ENCODE data around the gene PARP1. TPM values are rescaled to one million over a fixed set of nuclear protein-coding genes. Genes with fewer than 3 reads are reported as not detected.
A peak's percentile ranks its signal among the peaks of the same experiment; 100 is the strongest.

The PARP1 gene
- 145 TPM for polyA plus RNA-seq (2012; ENCODE audit: low read depth, missing spikeins)

DNA sequence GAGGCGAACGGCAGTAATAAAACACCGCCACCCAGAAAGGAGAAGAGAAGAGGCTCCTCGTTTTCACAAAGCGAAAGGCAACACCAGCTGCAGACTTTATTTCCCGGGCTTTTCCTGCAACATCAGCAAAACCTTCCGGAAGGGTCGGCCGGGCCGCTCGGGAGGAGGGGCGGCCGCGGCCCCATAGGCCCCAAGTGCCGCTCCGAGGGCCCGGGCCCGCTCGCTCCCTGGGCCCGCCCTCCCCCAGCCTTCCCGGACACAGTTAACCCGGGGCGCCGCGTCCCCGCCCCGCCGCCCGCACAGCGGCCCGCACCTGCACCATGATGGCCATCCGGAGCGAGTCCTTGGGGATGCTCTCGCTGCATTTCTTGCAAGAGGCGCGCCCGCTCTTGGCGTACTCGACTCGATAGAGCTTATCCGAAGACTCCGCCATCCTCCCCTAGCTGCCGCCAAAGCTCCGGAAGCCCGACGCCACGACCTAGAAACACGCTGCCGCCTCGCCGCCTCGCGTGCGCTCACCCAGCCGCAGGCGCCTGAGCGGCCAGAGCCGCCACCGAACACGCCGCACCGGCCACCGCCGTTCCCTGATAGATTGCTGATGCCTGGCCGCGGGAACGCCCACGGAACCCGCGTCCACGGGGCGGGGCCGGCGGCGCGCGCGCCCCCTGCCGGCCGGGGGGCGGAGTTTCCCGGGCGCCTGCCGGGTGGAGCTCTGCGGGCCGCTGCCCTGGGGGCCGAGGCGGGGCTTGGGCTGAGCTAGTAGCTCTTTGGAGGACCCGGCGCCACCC, at the start of gene PARP1:
PARP1 (minus strand) TSS at position 597 of the 788 bp plus-strand sequence; CDS start at position 433, 164 bp downstream.
- peak; percentile 41; the same call in 1 of the 2 replicates for TF ChIP-seq POLR2AphosphoS5 (IDR thresholded peaks at IDR 0.05; ENCODE audit: low read depth, low read length)
- peak; percentile 55; the same call in 1 of the 2 replicates for TF ChIP-seq POLR2A (IDR thresholded peaks at IDR 0.05; ENCODE audit: low read depth, low read length)
- 0 out of 2 replicates have a peak, but pooled peaks have one; percentile 18 for TF ChIP-seq TAF1 (IDR thresholded peaks at IDR 0.05; ENCODE audit: low read depth, low read length)
- TF ChIP-seq POU2F2 (IDR thresholded peaks at IDR 0.05; ENCODE audit: low read depth, low read length), result 0 out of 2 replicates have a peak, but pooled peaks have one; percentile 28
- no peak for TF ChIP-seq SPI1 (IDR thresholded peaks at IDR 0.05; ENCODE audit: low read depth, low read length)
- peak; percentile 72 for TF ChIP-seq PAX5 (IDR thresholded peaks at IDR 0.05; ENCODE audit: insufficient read depth, low read length, severe bottlenecking)
- peak; percentile 79 for FAIRE-seq
- DNase-seq (ENCODE audit: insufficient read length, low spot score), result peak; percentile 86

DNA sequence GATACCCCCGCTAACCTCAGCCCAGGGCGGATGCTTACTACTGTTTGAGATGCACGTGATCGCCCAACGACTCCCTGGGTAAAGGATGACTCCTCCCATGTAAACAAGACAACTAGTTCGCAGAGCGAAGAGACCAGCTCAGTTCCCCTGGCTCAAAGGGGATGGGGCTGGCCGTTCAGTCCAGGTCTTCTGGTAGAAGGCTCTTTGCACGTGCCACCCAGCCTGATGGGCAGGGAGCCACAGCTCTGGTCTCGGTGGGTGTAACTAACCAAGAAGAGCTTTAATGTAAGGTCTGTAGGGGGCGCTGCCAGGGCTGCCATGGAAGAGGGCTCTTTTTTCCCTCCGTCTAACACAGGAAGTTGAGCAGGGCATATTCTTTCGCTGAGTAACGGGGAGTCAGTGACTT, 49.4 kb upstream of the PARP1 start:
- DNase-seq (ENCODE audit: insufficient read length, low spot score) (no peak), FAIRE-seq (no peak)
- TF ChIP-seq PAX5 (IDR thresholded peaks at IDR 0.05; ENCODE audit: insufficient read depth, low read length, severe bottlenecking), result no peak
- TF ChIP-seq POLR2A (IDR thresholded peaks at IDR 0.05; ENCODE audit: low read depth, low read length), result no peak
- TF ChIP-seq SPI1 (IDR thresholded peaks at IDR 0.05; ENCODE audit: low read depth, low read length), result no peak
- TF ChIP-seq POLR2AphosphoS5 (IDR thresholded peaks at IDR 0.05; ENCODE audit: low read depth, low read length), result no peak
- TF ChIP-seq TAF1 (IDR thresholded peaks at IDR 0.05; ENCODE audit: low read depth, low read length), result no peak
- TF ChIP-seq POU2F2 (IDR thresholded peaks at IDR 0.05; ENCODE audit: low read depth, low read length), result no peak

DNA sequence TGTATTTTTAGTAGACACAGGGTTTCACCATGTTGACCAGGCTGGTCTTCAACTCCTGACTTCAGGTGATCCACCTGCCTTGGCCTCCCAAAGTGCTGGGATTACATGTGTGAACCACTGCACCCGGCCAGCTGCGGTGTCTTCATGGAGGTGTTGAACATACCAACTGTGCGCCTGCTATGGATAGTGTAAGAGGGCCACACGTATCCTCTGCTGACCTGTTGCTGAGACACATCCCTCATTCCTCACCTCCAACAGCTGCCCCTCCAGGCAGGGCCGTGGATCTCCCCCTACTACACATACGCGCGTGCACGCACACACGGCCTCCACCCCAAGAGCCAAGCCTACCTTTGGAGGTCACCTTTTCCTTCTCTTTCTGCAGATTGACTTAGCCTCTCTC, 48.0 kb upstream of the PARP1 start:
- no peak for DNase-seq (ENCODE audit: insufficient read length, low spot score)
- no peak for TF ChIP-seq POU2F2 (IDR thresholded peaks at IDR 0.05; ENCODE audit: low read depth, low read length)
- no peak for TF ChIP-seq POLR2AphosphoS5 (IDR thresholded peaks at IDR 0.05; ENCODE audit: low read depth, low read length)
- TF ChIP-seq TAF1 (IDR thresholded peaks at IDR 0.05; ENCODE audit: low read depth, low read length), result no peak
- TF ChIP-seq PAX5 (IDR thresholded peaks at IDR 0.05; ENCODE audit: insufficient read depth, low read length, severe bottlenecking), result no peak
- no peak for TF ChIP-seq SPI1 (IDR thresholded peaks at IDR 0.05; ENCODE audit: low read depth, low read length)
- no peak for TF ChIP-seq POLR2A (IDR thresholded peaks at IDR 0.05; ENCODE audit: low read depth, low read length)
- FAIRE-seq, result no peak

DNA sequence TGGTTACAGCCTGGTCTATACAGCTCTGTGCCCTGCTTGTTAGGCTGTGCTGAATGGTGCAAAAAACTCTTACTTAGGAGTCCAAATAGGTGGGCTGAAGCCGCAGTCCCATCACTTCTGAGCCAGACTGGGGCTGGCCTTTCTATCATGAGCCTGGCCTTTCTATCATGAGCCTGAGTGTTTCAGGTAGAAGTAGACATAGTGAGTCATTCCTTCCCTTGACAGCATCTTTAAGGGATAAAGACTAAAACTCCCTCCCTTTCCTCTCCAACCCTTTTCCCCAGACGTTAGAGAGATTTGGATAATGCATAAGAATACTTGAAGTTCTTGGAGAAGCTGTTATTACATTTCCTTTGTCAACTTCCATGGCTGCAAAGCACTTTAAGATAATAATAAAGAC, 46.5 kb upstream of the PARP1 start:
- TF ChIP-seq TAF1 (IDR thresholded peaks at IDR 0.05; ENCODE audit: low read depth, low read length) (no peak), SPI1 (IDR thresholded peaks at IDR 0.05; ENCODE audit: low read depth, low read length) (no peak), POLR2AphosphoS5 (IDR thresholded peaks at IDR 0.05; ENCODE audit: low read depth, low read length) (no peak), PAX5 (IDR thresholded peaks at IDR 0.05; ENCODE audit: insufficient read depth, low read length, severe bottlenecking) (no peak), POLR2A (IDR thresholded peaks at IDR 0.05; ENCODE audit: low read depth, low read length) (no peak)
- FAIRE-seq (no peak), DNase-seq (ENCODE audit: insufficient read length, low spot score) (no peak)

DNA sequence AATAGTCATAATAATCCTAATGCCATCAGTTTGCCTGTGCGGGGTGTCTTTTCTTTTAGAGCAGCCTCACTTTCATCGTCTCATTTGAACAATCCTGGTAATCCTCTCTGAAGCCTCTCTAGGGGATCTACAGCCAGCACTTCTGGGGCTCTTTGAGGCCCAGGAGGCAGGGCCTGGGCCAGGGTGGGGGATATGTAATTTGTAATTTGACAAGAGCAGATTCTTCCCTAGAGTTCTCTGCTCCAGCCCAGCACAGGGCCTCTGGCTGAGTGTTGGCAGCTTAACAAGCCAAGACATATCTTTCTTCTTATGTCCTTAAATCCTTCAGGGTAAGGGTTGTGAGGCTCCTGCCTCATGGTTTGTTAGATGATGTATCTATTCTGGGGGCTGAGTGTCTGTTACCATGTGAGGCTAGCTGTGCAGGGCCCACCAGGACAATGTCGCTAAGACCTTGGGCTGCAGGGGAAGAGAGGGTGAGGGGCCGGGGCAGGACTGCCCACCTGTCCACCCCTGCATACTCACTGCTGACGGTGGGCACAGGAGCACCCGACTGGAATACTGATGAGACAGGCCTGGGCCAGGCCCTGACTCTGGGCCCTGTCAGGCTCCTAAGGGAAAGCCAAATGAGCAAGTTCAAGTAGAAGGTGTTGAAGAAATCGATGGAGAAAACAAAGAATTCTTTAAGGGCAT, 45.3 kb upstream of the PARP1 start:
- no peak for TF ChIP-seq POLR2AphosphoS5 (IDR thresholded peaks at IDR 0.05; ENCODE audit: low read depth, low read length)
- FAIRE-seq (no peak), DNase-seq (ENCODE audit: insufficient read length, low spot score) (no peak)

DNA sequence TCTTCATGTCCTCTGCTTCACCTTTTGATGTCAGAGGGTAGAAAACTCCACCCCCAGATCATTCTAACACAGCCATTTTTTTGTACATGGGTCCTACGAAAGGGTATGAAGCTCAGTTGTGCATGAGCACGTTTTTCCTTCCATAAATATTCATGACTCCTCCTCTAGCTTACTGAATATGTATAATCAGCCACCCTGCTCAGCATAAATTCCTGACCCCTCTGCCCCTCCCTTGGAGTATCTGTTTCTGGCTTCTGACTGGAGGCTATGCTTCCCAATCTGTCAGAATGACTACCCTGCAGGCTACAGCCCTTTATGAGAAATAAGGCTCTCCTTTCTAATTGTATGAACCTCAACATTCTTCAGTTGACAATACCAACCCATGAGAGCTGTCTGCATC, 42.8 kb upstream of the PARP1 start:
- TF ChIP-seq POU2F2 (IDR thresholded peaks at IDR 0.05; ENCODE audit: low read depth, low read length), result no peak
- no peak for TF ChIP-seq PAX5 (IDR thresholded peaks at IDR 0.05; ENCODE audit: insufficient read depth, low read length, severe bottlenecking)
- no peak for FAIRE-seq
- no peak for DNase-seq (ENCODE audit: insufficient read length, low spot score)

DNA sequence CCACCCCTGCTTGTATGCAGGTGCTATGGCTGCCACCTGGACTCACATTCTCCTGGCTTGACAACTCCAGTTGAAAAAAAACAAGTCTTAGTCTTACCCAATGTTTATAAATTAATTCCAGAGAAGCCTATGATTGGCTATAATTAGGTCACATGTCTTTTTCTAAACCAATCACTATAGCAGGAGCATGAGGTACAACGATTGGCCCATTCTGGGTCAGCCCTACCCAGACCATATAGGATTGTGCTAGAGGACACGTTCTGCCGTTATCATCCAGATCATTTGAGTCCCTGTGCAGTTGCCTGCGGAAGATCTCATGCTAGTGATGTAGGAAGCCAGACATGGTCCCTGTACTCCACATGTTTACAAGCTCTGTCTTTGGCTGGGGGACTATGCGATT, 41.9 kb upstream of the PARP1 start:
- DNase-seq (ENCODE audit: insufficient read length, low spot score) (no peak), FAIRE-seq (no peak)
- TF ChIP-seq POLR2A (IDR thresholded peaks at IDR 0.05; ENCODE audit: low read depth, low read length) (no peak), POLR2AphosphoS5 (IDR thresholded peaks at IDR 0.05; ENCODE audit: low read depth, low read length) (no peak), SPI1 (IDR thresholded peaks at IDR 0.05; ENCODE audit: low read depth, low read length) (no peak), TAF1 (IDR thresholded peaks at IDR 0.05; ENCODE audit: low read depth, low read length) (no peak), PAX5 (IDR thresholded peaks at IDR 0.05; ENCODE audit: insufficient read depth, low read length, severe bottlenecking) (no peak), POU2F2 (IDR thresholded peaks at IDR 0.05; ENCODE audit: low read depth, low read length) (no peak)

DNA sequence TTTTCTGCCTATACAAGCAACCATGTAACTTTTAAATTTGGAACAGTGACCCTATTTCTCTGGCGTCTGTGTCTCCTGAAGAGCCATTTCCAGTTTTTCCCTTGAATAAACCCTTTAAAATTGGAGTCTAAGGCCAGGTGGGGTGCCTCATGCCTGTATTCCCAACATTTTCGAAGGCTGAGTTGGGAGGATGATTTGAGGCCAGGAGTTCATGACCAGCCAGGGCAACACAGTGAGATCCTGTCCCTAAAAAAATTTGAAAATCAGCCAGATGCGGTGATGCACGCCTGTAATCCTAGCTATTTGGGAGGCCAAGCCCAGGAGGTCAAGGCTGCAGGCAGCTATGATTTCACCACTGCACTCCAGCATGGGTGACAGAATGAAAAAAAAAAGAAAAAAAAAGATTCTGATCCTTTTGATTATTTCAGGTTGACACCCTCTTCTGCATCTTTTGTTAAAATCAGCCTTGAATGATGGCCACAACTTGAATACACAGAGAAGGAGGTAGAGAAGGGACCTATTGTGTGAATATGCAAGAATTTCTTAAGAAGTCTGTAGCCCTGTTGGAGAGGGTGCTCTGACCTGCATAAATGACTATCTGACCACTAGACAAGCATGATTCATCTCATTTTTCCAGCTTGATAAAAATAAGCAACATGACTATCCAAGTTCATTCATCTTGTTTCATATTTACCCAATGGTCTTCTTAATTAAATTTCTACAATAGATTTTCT, 40.2 kb upstream of the PARP1 start:
- FAIRE-seq (no peak), DNase-seq (ENCODE audit: insufficient read length, low spot score) (no peak)
- TF ChIP-seq POLR2A (IDR thresholded peaks at IDR 0.05; ENCODE audit: low read depth, low read length) (no peak), POU2F2 (IDR thresholded peaks at IDR 0.05; ENCODE audit: low read depth, low read length) (no peak), PAX5 (IDR thresholded peaks at IDR 0.05; ENCODE audit: insufficient read depth, low read length, severe bottlenecking) (no peak), SPI1 (IDR thresholded peaks at IDR 0.05; ENCODE audit: low read depth, low read length) (no peak), TAF1 (IDR thresholded peaks at IDR 0.05; ENCODE audit: low read depth, low read length) (no peak), POLR2AphosphoS5 (IDR thresholded peaks at IDR 0.05; ENCODE audit: low read depth, low read length) (no peak)

DNA sequence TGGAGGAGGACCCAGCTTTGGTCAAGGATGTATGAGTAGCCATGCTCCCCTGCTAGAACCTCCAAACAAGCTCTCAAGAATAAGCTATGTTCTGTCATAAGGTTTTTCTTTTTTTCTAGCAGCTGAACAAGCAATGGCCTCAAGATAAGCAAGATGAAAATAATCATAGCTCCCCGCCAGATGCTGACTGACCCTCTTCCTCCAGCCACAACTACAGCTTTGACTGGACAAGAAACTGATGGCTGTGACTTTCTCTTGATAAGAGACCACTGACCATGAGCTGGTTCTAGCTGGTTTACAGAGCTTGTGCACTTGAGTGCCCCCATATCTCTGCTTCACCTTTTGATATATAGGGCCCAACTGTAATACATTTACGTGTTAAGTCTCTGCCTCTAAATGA, 38.2 kb upstream of the PARP1 start:
- FAIRE-seq (no peak), DNase-seq (ENCODE audit: insufficient read length, low spot score) (no peak)
- TF ChIP-seq TAF1 (IDR thresholded peaks at IDR 0.05; ENCODE audit: low read depth, low read length) (no peak), POU2F2 (IDR thresholded peaks at IDR 0.05; ENCODE audit: low read depth, low read length) (no peak), POLR2AphosphoS5 (IDR thresholded peaks at IDR 0.05; ENCODE audit: low read depth, low read length) (no peak), POLR2A (IDR thresholded peaks at IDR 0.05; ENCODE audit: low read depth, low read length) (no peak), PAX5 (IDR thresholded peaks at IDR 0.05; ENCODE audit: insufficient read depth, low read length, severe bottlenecking) (no peak)

All from GM12891 (cell line).